Activated CD4-positive, alpha-beta T cell treated with anti-CD3 and anti-CD28 coated beads for 36 hours (primary cell): ENCODE data around the gene AMN1. TPM values are rescaled to one million over a fixed set of nuclear protein-coding genes. Genes with fewer than 3 reads are reported as not detected.
"Not testable (repeated sequence)": the region's sequence is repeated elsewhere in the genome, so short reads cannot be mapped to it uniquely, and the experiment has no call there.

ENCODE experiments used
- ATAC-seq: fragments of 200-7000 bp; cut with Tn5 transposase; one replicate; pipeline ENCODE4 v1.10.0; 2021; ENCODE audit warnings: mild to moderate bottlenecking, moderate library complexity
- CTCF ChIA-PET: fragments of 350-600 bp; sonication (Branson Sonifier 250); formaldehyde crosslinking; loops from one replicate; lab custom pipeline; 2021; ENCODE audit warnings: antibody characterized with exemption; lab: Charles Lee
- POLR2A ChIA-PET: fragments of 350-600 bp; sonication (Branson Sonifier 250); formaldehyde crosslinking; loops from one replicate; lab custom pipeline; 2021; ENCODE audit warnings: antibody characterized with exemption, inconsistent platforms; lab: Charles Lee
- DNase-seq: peaks from one replicate; pipeline ENCODE4 v3.0.0-alpha.2; 2020
- H3K27ac Mint-ChIP-seq: one replicate; pipeline ENCODE4 v1.8.0; 2021; ENCODE audit warnings: mixed read lengths
- H3K27me3 Mint-ChIP-seq: one replicate; pipeline ENCODE4 v1.8.0; 2021; ENCODE audit warnings: mixed read lengths
- H3K36me3 Mint-ChIP-seq: one replicate; pipeline ENCODE4 v1.8.0; 2021; ENCODE audit warnings: low read depth, mixed read lengths
- H3K4me1 Mint-ChIP-seq: one replicate; pipeline ENCODE4 v1.8.0; 2021; ENCODE audit warnings: mixed read lengths
- H3K4me3 Mint-ChIP-seq: one replicate; pipeline ENCODE4 v1.8.0; 2021; ENCODE audit warnings: mild to moderate bottlenecking, moderate library complexity, mixed read lengths
- H3K9me3 Mint-ChIP-seq: one replicate; pipeline ENCODE4 v1.8.0; 2021; ENCODE audit warnings: low read depth, mixed read lengths
- intact Hi-C, 2 experiments: fragments of 100-400 bp; cut with DNase I in 1 of 2; cut with micrococcal nuclease in 1 of 2; formaldehyde crosslinking; loops; one replicate each; pipeline versions ENCODE4 v1.14.2 to v1.15.1; 2022 to 2024; cut with DNase I, micrococcal nuclease
- total RNA-seq, 2 experiments: library from RNA; stranded (reverse); gene quantifications; one replicate each; pipeline ENCODE4 v1.2.3, GENCODE V29; 2021

The AMN1 gene
- total RNA-seq, 2 experiments from 2014 or later = 5.1 to 5.8 TPM

DNA sequence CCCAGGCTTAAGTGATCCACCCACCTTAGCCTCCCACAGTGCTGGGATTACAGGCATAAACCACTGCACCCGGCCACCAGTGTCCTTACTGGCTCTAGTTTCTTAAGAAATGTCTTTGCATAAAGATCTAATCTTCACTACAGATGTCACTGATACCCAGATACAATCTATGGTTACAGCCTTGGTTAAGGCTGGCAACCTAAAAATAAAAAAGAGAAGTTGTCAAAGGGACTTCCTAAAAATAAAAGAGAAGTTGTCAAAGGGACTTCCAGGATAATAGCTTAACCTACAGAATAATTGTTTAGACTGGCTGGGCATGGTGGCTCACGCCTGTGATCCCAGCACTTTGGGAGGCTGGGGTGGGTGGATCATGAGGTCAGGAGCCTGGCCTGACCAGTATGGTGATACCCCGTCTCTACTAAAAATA, 41.7 kb downstream of the AMN1 start:
- Mint-ChIP-seq H3K4me3 (no peak overlapping the region), H3K4me1 (peaks cover 3% of the 10 kb centered on the region), H3K27me3 (no peaks in the 10 kb centered on the region), H3K9me3 (peaks cover 10% of the 10 kb centered on the region), H3K36me3 (peaks cover 49% of the 10 kb centered on the region), H3K27ac (no peak overlapping the region)
- ATAC-seq = no peak
- DNase-seq = no peak
- POLR2A ChIA-PET = interaction anchor here (0.7 kb wide), 1 partner anchor 312 kb away, joined by 3 read pairs; no protein-coding TSS in a partner anchor
- intact Hi-C loops = no loop called here
- CTCF ChIA-PET = interaction anchor here (0.5 to 0.9 kb wide), 4 partner anchors 28 to 840 kb away, joined by 3 to 4 read pairs (median 3); partner anchors contain the start of gene ETFBKMT

DNA sequence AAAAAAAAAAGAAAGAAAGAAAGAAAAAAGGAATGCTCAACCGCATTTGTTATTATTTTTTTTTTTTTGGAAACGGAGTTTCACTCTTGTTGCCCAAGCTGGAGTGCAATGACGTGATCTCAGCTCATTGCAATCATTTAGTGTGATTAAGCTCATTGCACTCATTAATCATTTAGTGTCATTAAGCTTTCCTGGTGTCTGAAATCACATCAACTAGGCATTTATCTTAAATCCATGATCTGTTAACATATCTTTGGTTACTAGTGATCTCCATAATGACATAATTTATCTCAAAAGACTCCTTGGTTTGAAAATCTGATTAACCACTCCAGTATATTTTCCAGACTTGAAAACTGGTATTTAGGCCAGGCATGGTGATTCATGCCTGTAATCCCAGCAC, 43.0 kb downstream of the AMN1 start:
- Mint-ChIP-seq H3K9me3 (peaks cover 10% of the 10 kb centered on the region), H3K27me3 (no peaks in the 10 kb centered on the region), H3K4me1 (peaks cover 6% of the 10 kb centered on the region), H3K27ac (no peak overlapping the region), H3K36me3 (peaks cover 45% of the 10 kb centered on the region), H3K4me3 (no peak overlapping the region)
- intact Hi-C loops = no loop called here
- ChIA-PET POLR2A (interaction anchor here (0.6 kb wide), 1 partner anchor 214 kb away, joined by 3 read pairs; no protein-coding TSS in a partner anchor), CTCF (interaction anchor here (0.6 to 0.9 kb wide), 2 partner anchors 80 to 325 kb away, joined by 3 read pairs; no protein-coding TSS in a partner anchor)
- no peak for ATAC-seq
- DNase-seq = no peak

DNA sequence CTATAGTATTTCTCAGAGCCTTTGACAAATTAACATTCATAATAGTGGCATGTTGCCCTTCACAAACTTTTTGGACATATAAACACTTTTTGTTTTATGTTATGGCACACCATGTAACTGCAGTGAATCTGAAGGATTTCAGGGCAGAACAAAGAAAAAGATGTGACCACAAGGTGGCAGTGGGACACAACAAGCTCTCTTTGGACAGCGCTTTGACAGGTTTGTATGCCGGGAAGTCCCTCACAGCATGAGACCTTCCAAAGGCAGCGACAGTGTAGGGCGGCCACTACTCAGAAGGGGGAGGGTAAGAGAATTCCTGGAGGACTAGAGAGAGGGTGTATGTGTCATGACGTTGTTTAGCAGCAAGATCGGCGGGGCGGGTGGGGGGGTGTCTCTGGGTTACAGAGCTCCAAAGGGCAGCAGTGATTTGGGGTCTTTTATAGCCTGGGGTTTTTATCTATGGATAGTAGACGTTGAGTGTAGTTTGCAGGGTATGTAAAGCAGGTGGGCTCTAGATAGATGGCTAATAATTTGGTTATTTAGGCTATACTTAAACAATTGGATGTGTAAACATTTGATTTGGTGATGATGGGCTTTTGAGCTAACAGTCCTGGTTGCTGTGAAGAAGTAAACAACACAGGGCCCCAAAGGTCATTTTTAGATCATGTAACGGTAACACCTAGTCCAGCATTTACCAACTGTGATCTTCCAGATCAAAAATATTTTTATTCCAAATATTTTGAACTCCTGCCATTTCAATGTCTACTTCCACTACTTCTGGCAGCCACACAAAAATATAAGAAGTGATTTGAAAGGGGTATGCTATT, 46.5 kb downstream of the AMN1 start:
- Mint-ChIP-seq H3K36me3 (peaks cover 26% of the 10 kb centered on the region), H3K4me1 (peaks cover 6% of the 10 kb centered on the region), H3K4me3 (no peak overlapping the region), H3K9me3 (peaks cover 7% of the 10 kb centered on the region), H3K27me3 (no peaks in the 10 kb centered on the region), H3K27ac (peak overlapping the region; percentile 53)
- CTCF ChIA-PET = interaction anchor here (0.5 to 2.7 kb wide), 15 partner anchors 12 to 630 kb away, joined by 3 to 19 read pairs (median 3); no protein-coding TSS in a partner anchor
- intact Hi-C loops = loop anchor here (1.0 to 5.0 kb wide), 11 partner anchors 24 to 630 kb away; partner anchors contain the start of genes BICD1 (in 1 of the 2), ETFBKMT (in 1 of the 2) and RESF1 (in 1 of the 2)
- POLR2A ChIA-PET = no interaction called here
- peak; percentile 76 for DNase-seq
- ATAC-seq = peak; percentile 95

DNA sequence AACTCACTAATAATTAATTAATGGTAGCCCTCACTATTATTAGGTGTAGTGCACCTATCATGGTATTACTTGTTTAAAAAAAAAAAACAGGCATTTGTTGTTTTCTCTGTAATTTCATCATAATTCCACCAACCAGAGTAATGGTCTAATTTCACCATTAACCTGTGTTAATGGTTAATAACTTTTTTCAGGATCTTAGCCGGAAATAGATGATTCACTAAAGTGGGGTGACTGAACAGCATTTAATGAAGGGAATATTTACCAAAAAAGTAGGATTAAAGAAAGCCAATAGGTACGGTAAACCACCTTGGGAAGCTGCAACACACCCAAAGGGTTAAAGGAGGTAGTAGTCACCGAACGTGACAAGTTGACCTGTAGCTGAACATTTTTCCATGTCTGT, 56.3 kb downstream of the AMN1 start:
- Mint-ChIP-seq H3K27ac (no peak overlapping the region), H3K27me3 (no peaks in the 10 kb centered on the region), H3K9me3 (no peaks in the 10 kb centered on the region), H3K4me3 (no peak overlapping the region), H3K4me1 (no peaks in the 10 kb centered on the region), H3K36me3 (peaks cover 14% of the 10 kb centered on the region)
- POLR2A ChIA-PET = interaction anchor here (1.0 kb wide), 1 partner anchor 13 kb away, joined by 3 read pairs; the partner anchor contains the start of gene ETFBKMT
- no peak for ATAC-seq
- DNase-seq = no peak
- intact Hi-C loops = no loop called here
- CTCF ChIA-PET = interaction anchor here (0.8 to 1.2 kb wide), 2 partner anchors 11 to 19 kb away, joined by 3 read pairs; no protein-coding TSS in a partner anchor

DNA sequence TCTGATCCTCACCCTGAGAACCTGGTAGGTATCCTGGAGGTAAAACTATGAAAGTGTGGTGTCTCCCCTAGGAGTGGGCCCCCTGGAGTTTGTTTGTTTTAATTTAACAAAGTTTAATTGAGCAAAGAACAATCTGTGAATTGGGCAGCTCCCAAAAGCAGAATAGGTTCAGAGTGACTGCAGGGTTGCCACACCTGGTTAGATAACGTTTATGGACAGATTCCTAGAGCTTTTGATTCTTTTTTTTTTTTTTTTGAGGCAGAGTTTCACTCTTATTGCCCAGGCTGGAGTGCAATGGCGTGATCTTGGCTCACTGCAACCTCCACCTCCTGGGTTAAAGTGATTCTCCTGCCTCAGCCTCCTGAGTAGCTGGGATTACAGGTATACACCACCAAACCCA, 59.2 kb downstream of the AMN1 start:
- H3K27ac Mint-ChIP-seq, H3K4me1 Mint-ChIP-seq, ATAC-seq, POLR2A ChIA-PET, H3K4me3 Mint-ChIP-seq, H3K9me3 Mint-ChIP-seq, DNase-seq, H3K27me3 Mint-ChIP-seq, intact Hi-C loops: not testable (repeated sequence)
- H3K36me3 Mint-ChIP-seq = peaks cover 14% of the 10 kb centered on the region
- CTCF ChIA-PET = interaction anchor here (0.6 to 1.5 kb wide), 3 partner anchors 12 to 642 kb away, joined by 3 to 5 read pairs (median 3); no protein-coding TSS in a partner anchor

DNA sequence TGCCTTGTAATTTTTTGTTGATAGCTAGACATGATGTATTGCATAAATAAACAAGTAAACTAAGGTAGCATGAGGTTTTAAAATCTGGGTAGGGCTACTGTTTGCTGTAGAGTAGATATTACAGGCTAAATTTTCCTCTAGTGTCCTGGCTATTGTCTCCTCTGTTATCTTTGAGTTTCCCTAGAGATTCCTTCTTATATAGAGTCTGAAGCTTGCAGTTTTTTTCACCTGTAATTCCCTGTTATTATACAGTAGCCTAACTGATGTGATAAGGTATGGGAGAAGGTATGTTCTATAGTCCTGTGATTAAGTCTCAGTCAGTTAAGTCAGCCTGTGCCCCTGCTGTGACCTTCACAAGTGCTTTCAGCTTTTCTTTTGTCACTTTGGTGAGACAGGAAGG, 59.8 kb downstream of the AMN1 start:
- peaks cover 12% of the 10 kb centered on the region for H3K36me3 Mint-ChIP-seq
- no peak overlapping the region for H3K27ac Mint-ChIP-seq
- ChIA-PET POLR2A (no interaction called here), CTCF (interaction anchor here (0.6 to 0.7 kb wide), 2 partner anchors 120 to 394 kb away, joined by 3 read pairs; no protein-coding TSS in a partner anchor)
- no peak overlapping the region for H3K4me3 Mint-ChIP-seq
- H3K27me3 Mint-ChIP-seq = no peaks in the 10 kb centered on the region
- H3K4me1 Mint-ChIP-seq = no peaks in the 10 kb centered on the region
- ATAC-seq = no peak
- H3K9me3 Mint-ChIP-seq = peaks cover 2% of the 10 kb centered on the region
- DNase-seq = no peak
- intact Hi-C loops = no loop called here

DNA sequence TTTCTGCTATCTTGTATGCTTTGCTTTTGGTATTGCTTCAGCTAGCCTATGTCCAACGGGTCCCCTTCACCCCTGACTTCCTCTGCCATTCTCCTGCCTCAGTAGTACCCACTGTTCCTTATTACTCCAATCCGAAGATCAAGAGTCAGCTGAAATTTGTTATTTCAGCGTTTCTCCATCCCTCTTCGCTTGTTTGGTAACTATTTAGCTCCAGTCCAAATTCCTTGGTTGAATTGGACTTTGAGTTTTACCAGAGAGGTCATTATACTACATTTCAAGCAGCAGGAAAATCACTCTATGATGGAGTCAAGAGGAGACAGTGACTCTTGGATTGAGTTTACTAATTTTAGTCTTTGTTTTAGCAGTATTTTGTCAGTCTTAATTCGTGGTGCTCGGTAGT, 64.8 kb downstream of the AMN1 start:
- Mint-ChIP-seq H3K4me1 (peaks cover 4% of the 10 kb centered on the region), H3K9me3 (peaks cover 2% of the 10 kb centered on the region), H3K27ac (no peak overlapping the region), H3K4me3 (no peak overlapping the region), H3K36me3 (peaks cover 2% of the 10 kb centered on the region), H3K27me3 (no peaks in the 10 kb centered on the region)
- CTCF ChIA-PET = no interaction called here
- DNase-seq (no peak), ATAC-seq (no peak)
- POLR2A ChIA-PET = no interaction called here
- intact Hi-C loops = no loop called here

DNA sequence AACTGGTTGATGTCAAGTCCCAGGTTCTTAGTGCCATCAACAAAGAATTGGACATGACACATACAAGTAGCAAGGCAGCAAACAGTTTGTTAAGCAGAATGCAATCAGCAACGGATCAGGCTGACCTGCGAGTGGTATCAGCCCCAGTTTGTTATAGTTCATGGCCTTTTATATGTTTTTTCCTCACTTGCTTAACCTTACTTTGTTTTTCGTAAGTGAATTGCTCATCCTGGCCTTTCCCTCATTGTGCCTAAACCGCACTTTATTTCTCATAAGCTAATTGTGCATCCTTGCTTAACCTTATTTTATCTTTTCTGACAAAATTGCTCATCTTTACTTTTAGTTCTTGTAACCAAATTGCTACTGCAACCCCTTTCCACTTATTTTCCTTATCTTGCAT, 65.2 kb downstream of the AMN1 start:
- ChIA-PET POLR2A (no interaction called here), CTCF (no interaction called here)
- Mint-ChIP-seq H3K36me3 (peaks cover 2% of the 10 kb centered on the region), H3K4me1 (peaks cover 6% of the 10 kb centered on the region), H3K27ac (no peak overlapping the region), H3K4me3 (no peak overlapping the region), H3K27me3 (no peaks in the 10 kb centered on the region), H3K9me3 (peaks cover 2% of the 10 kb centered on the region)
- DNase-seq (no peak), ATAC-seq (no peak)
- intact Hi-C loops = no loop called here

DNA sequence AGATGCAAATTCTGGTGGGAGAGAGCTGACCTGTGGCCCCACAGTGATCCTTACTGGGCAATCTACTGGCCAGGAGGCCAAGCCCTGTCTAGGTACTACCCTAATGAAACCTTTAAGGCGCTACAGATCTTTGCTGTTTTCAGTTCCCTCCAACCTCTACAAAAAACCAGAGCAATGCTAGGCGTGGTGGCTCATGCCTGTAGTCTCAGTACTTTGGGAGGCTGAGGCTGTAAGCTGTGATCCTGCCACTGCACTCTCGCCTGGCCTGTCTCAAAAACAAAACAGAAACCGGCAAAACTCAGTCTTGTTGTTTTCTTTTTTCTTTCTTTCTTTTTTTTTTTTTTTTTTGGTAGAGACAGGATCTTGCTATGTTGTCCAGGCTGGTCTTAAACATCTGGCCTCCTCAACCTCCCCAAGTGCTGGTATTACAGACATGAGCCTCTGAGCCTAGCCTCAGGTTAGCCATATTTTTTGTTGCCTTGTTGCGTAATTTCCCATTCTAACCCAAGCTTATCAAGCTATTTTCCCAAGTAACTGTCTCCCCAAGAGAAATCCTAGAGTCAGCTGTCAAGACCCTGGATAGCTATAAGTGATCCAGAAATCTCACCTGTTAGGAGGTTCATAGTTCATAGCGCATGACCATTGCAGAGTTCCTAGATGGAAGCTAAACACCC, 66.5 kb downstream of the AMN1 start:
- intact Hi-C loops = no loop called here
- POLR2A ChIA-PET = no interaction called here
- peaks cover 2% of the 10 kb centered on the region for H3K9me3 Mint-ChIP-seq

DNA sequence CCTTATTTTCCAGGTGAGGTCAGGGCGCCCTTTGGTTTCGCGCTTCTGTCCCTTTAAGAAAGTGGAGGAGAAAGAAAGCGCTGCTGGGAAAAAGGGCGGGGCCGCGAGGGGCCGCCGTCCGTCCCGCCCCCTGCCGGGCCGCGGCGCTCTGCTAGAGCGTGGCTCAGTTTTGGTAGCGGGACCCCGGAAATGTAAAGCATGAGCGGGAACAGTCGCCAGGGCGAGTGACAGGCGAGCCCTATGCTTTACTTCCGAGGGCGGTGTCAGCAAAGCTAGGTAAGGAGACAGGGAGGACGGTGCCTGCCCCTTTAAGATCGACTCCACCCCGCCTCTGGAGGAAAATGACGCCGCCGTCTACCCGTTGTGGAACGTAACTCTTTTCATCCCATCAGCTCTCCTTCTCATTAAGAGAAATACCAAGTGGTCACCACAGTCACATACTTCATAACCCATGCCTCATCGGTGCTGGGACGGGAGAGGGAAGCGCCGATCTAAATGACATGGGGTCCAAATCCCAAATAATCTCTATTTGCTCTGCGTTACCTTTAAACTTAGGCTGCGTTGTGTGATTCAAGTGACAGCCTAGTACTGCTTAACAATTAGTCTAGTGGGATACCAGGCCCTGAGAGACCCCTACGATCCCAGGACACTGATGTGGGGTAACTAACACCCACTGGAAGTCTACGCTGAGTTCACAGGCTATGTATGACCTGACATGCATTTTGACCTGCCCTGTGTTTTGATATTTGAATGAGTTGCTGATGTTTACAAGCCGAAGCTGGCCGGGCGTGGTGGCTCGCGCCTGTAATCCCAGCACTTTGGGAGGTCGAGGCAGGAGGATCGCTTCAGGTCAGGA, 69.5 kb downstream of the AMN1 start, which contains the start of gene ETFBKMT:
Gene ETFBKMT, plus strand, starts transcription at position 602 of the 856 bp plus-strand sequence. CDS start 2,266 bp downstream, outside the sequence.
- intact Hi-C loops = loop anchor here (1.0 to 10.0 kb wide), 15 partner anchors 23 to 1093 kb away; partner anchors contain the start of genes AMN1 (in 2 of the 2), DNM1L (in 2 of the 2), BICD1 (in 1 of the 2) and DENND5B (in 1 of the 2)
- H3K27ac Mint-ChIP-seq = peak within 1 kb of the TSS; percentile 100
- ATAC-seq (peak; percentile 99), DNase-seq (peak; percentile 96)
- H3K36me3 Mint-ChIP-seq = peaks cover 2% of the 10 kb centered on the region
- H3K9me3 Mint-ChIP-seq = no peaks in the 10 kb centered on the region
- H3K4me1 Mint-ChIP-seq = peaks cover 13% of the 10 kb centered on the region
- no peaks in the 10 kb centered on the region for H3K27me3 Mint-ChIP-seq
- POLR2A ChIA-PET = interaction anchor here (0.6 to 1.1 kb wide), 5 partner anchors 13 to 1097 kb away, joined by 3 to 12 read pairs (median 3); partner anchors contain the start of genes AMN1, RESF1 and YARS2
- peak within 1 kb of the TSS; percentile 87 for H3K4me3 Mint-ChIP-seq
- CTCF ChIA-PET = interaction anchor here (0.6 to 2.2 kb wide), 8 partner anchors 12 to 475 kb away, joined by 3 to 6 read pairs (median 4); no protein-coding TSS in a partner anchor

More for the DNA sequence above, 66.5 kb downstream of the AMN1 start:
- H3K27ac Mint-ChIP-seq = no peak overlapping the region
- CTCF ChIA-PET = interaction anchor here (0.6 to 1.8 kb wide), 3 partner anchors 9 to 24 kb away, joined by 3 to 10 read pairs (median 3); no protein-coding TSS in a partner anchor
- H3K4me1 Mint-ChIP-seq = peaks cover 13% of the 10 kb centered on the region
- no peaks in the 10 kb centered on the region for H3K27me3 Mint-ChIP-seq
- ATAC-seq = no peak
- H3K4me3 Mint-ChIP-seq = no peak overlapping the region
- H3K36me3 Mint-ChIP-seq = peaks cover 2% of the 10 kb centered on the region
- no peak for DNase-seq
